Stimulated activated CD8-positive, alpha-beta memory T cell treated with anti-CD3 and anti-CD28 coated beads, Interleukin-15, amount 100 ng/mL, for 24 hours (primary cell): ENCODE data around the gene RSAD1.

ENCODE experiments used
- DNase-seq: peaks from one replicate; pipeline ENCODE4 v3.0.0-alpha.2; 2020; ENCODE audit warnings: low read depth

The RSAD1 gene

DNA sequence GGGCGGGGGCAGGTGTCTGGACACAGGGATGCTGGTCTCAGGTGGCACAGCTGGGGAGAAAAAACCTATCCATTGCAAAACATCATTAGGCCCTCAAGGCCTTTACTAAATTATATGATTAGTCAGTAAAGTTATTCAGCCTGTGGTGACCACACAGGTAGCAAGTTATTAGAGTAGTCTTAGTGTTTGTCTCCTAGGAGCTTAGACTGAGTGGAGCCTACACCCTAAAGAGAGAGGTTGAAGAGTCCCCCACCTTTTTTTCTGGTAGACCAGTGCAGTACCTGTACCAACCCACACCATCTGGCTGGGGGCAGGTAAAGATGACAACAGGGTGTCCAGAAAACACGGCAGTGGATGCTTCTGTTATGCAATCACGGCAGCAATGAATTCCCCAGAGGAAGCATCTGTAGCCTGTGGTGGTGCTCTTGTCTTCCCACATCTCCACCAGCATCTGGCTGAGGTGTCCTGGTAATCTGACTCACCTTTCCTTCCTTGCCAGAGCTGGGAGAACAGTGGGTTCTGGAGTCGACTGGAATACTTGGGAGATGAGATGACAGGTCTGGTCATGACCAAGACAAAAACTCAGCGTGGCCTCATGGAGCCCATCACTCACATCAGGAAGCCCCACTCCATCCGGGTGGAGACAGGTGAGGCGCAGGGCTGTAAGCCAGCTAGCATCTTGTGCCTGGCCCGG lies 40.6 kb downstream of the RSAD1 start:
- no peak for DNase-seq

DNA sequence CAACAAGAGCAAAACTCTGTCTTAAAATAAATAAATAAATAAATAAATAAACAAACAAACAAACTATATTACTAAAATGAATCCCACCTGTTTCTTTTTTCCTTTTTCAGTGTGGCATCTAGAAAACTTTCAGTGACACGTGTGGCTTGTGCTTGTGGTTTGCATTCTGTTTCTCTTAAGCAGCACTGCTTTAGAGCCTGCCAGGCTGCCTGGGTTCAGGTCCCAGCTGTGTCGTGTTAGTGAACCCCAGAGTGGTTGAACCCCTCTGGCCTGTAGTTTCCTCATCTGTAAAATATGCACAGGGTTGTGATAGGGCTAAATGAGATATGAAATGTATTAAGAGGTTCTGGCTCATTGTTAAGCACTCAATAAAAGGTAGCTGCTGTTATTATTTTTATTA lies 41.8 kb downstream of the RSAD1 start:
- DNase-seq: no peak

DNA sequence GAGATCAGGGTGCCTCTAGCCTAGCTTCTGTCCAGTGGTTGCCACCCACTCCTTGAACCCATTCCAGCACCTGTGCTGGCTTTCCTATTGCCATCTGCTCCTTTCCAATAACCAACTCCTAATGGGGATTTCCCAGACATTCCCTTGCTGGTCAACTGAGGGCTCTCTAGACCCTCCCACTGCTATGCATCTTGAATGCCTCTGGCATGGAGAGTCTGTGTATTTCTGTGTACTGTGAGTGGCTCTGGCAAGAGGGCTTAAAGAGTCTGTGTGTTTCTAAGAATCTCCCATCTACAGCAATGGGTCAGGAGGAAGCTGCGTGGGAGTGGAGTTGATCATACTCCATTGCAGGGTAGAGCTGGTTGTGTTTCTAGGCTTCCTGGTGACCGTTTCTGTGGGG lies 42.9 kb downstream of the RSAD1 start:
- no peak for DNase-seq

DNA sequence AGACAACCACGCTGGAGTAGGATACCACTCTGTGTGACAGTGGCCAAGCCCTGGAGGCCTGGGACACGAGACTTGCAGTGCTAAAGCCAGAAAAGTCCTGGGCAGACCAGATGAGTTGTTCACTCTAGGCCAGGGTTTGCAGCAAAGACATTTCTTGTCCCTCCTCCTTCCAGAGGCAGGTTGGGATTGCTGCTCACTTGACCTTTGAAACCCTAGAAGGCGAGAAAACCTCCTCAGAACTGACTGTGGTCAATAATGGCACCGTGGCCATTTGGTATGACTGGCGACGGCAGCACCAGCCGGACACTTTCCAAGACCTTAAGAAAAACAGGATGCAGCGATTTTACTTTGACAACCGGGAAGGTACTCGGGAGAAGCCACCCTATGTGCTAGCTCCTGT lies 44.1 kb downstream of the RSAD1 start:
- DNase-seq: no peak

DNA sequence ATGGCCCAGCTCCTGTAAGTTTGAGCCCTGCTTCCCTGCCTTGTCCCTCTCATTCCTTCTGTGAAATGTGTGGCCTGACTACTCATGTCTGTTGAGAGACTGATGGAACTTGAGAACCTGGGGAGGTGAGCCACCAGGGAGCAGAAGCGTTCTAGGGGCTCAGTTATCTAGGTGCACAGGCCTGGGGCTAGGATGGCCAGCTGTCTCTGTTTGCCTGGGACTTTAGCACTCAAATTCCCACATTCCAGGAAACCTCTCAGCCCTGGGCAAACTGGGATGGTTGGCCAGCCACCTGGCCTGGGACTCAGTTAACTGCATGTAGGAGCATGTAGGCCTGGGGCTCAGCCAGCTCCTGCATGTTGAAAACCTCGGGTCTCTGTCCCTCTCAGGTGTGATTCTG lies 44.5 kb downstream of the RSAD1 start:
- DNase-seq: no peak

DNA sequence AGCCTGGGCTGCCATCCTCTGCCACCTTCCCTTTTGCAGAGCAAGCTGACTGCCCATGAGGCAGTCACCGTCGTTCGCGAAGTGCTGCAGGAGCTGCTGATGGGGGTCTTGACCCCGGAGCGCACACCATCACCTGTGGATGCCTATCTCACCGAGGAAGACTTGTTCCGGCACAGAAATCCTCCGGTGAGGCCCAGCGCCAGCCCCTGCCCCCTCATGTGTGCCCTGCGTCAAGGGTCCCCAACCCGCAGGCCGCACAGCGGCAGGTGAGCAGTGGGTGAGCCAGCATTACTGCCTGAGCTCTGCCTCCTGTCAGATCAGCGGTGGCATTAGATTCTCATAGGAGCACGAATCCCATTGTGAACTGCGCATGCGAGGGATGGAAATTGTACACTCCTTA lies 46.2 kb downstream of the RSAD1 start:
- DNase-seq: no peak

DNA sequence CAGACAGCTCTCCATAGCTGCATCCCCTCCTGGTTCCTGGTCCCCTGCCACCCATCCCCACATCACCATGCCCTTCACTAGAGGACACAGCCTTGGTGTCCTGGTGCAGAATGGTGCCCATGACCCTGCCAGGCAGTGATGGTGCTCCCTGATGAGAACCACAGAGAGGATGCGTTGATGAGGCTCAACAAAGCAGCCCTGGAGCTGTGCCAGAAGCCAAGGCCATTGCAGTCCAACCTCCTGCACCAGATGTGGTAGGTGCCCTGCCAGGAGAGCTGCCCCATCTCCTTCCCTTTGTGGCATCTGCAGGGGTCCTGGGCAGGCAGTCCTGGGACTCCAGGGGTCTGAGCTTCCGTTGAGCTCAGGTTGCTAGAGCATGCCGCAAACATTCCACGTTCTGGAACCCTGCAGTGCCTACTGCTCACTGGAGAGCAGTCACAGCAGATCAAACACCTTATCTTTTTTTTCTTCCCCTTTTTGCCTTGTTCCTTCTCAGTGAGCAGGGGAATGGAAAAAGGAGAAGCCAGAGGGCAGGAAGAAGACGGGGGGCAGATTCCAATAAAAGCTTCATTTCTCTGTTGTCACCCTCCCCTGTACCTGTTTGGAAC lies 48.6 kb downstream of the RSAD1 start:
- DNase-seq: no peak

DNA sequence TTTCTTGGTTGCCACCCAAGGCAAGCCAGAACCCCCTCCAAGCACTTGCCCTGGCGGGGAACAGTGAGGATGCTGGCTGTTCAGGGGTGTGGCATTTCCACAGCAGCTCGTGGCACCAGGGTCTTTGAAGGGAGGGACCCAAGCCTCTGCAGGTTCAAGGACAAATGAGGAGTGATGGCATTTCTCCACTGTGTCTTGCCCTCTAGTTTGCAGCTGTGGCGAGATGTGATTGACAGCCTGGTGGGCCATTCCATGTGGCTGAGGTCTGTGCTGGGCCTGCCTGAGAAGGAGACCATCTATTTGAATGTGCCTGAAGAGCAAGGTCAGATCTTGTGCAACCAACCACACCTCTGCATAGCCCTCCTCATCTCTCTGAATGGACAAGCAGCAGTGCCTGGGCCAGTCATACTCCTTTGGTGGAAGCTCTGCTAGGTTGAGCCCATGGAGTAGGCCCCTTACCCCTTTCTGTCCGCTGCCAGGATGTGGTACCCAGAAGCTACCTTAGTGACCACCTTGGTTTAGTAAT lies 49.4 kb downstream of the RSAD1 start:
- DNase-seq: no peak

DNA sequence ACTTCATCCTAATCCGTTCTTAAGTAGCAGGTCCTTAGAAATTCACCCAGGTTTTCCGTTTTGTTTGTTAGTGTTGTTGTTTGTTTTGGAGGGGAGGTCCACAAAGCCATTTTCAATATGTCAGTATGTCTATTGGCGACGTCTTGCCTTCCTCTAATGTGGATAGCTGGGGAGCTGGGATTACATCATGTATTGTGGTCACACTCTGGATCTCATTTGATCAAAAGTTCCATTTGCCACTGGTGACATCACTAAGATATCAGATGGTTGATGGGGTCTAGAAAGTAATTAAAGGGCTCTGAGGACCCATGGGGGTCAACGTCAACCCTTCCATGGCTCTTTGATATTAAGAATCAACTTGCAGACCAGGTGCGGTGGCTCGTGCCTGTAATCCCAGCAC lies 51.2 kb downstream of the RSAD1 start:
- DNase-seq: no peak

DNA sequence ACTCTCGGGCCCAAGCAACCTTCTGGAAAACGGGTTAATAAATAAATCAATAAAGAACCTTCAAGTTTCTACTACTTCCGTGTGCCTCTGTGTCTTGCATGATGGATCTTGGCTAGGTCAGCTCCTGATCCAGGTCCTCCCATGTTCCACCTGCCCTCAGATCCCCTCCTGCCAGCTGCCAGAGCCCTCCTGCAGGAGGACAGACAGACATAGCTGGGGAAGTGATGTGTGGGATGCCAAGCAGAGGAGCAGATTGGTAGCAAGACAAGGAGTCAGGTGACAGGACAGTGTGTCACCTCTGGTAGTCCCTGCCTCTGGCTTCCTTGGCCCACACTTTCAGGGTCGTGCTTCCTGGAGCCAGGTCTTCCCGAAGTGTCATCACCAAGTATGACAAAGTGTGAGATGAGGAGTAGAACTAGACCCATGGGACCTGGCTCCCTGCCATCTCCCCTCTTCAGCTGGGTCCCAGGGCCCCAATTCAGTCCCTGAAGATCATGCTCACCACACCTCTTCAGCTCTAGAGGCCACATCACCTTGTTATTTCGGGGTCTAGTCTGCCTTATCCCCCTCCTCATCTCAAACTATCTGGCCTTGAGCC lies 52.9 kb downstream of the RSAD1 start:
- DNase-seq: no peak

DNA sequence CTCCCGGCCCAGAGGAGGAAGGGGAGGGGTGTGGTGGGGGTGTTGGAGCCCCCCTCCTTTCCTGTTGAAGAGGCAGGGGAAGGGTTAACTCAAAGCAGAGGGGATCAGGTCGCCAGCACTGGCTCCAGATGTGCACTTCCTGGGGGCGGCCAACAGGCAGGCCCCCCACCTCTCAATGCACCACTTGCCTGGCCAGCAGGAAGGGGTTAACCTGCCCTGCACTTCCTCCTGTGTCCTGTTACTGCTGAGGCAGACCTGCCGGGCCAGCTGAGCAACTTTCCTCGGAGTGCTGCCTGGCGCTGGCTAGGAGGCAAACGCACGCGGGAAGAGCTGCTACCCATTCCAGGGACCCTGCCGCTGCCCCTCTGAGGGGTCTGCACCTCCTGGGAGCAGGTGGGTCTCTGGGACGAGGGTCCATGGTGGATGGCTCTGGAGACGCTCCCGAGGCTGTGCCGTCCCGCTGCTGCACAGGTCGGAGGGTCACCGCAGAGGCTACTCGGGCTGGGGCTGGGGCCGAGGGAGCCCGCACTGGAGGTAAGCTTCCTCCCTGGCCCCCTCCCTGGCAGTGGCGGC lies 53.9 kb downstream of the RSAD1 start, which contains the start of gene EPN3:
EPN3 (plus strand) TSS at position 284 of the 573 bp plus-strand sequence. CDS start 3,822 bp downstream, outside the sequence.
- no peak for DNase-seq

DNA sequence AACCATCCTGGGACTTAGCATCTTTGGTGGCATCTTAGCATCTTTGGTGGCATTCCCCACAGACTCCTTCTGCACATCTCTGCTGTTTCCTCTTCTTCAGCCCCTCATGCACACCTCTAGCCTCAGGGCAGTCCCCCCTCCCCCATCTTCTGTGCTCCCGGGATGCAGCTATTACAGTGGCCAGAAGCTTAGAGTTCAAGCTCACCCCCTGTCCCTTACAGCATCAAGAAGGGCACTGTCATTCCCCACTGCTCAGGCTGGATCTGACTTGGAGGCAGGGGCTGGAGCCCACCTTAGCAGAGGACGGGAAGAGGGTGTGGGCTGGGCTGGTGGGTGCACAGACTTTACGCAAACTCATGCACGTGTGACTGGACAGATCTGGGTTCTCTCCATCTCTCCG lies 54.5 kb downstream of the RSAD1 start:
- DNase-seq: no peak

DNA sequence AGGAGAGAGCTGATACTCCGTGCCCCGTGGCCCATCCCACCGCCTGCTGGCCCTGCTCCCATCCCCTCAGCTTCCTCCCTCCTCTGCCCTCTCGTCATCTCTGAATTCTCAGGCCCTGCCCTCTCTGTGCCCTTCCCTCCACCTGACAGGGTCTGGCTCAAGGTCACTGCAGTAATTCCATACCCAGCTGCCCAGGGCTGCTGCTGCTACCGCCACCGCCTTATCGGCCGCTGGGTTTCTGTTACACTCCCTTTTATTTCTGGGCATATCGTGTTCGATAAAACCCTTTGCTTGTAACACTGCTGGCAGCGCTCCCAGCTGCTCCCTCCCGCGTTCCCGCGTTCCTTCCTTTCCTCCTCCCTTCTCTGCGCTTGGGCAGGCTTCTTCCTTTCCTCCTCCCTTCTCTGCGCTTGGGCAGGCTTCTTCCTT lies 55.1 kb downstream of the RSAD1 start:
- DNase-seq: no peak

DNA sequence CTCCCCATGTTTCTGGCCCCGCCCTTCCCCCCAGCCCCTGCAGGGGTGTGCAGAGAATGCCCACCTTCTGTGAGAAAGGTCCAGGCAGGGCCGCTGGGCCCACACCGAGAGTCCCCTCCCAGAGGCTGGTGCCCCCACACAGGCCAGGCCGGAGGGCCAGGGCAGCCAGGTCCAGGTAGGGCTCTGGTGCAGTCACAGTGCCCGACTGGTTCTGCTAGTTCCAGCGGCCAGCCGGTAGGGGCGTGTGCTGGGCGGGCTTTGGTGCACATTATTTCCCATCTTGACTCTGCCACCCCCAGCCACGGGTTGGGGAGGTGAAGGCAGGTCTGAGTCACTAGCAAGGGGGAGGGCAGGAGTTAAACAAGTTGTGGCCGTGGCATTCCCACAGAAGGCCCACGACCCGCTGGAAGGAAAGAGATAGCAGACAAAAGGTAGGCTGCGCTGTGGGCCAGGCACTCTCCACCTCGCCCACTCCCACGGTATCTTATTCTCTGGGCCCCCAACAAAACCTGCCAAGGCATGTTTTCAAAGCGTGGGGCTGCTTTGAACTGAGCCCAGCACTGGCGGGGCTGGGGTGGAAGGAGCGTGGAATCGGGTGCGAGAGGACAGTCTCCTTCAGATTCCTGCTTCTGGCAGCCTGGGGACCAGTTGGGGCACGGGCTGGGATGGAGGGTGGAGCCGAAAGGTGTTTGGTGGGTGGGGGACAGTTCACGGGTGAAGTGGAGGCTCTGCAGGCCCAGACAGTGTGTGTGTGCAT lies 55.7 kb downstream of the RSAD1 start:
- DNase-seq: no peak

DNA sequence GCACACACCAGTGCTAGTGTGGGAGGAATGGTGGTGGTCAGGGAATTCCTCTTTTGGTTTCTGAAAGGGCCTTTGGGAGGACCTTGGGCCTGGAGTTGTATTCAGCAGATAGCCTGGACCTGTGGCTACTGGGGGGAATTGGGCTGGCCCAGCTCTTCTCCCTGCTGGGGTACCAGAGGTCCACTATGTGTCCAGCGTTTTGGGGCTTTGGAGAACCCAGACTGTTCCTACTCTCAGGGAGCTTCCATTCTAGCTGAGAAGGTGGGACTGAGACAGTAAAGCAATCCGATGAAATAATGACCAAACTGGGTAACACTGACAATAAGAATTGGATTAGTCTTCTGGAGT lies 56.3 kb downstream of the RSAD1 start:
- DNase-seq: no peak

DNA sequence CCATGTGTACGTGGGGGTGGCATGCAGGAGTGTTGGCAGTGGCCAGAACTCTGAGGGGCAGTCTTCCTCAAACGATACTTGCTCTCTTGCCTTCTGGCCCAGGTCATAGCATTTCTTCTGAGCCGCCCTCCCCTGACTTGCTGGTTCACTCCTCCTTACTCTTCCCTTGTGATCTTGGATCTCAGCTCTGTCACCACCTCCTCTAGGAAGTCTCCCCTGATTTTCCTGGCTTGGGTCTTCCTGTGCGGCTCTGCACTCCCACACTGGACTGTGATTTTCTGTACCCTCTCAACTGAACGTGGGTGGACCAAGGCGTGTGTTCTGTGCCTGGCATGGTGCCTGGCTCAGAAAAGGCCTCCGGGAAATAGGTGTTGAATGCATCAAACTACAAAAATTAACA lies 56.7 kb downstream of the RSAD1 start:
- DNase-seq: no peak
